Adipose tissue (tissue), 3 donors: ENCODE results near the gene RNF17. TPM values are rescaled to one million over a fixed set of nuclear protein-coding genes. Genes with fewer than 3 reads are reported as not detected.

Experiments
- H3K27ac ChIP-seq: one replicate; pipeline ENCODE4 v1.5.1; 2013; ENCODE audit warnings: low read depth, low read length
- WGBS, 3 donors: extraction: QIAGEN DNeasy Blood & Tissue Kit; methylation state at CpG; one replicate each; pipeline ENCODE4 v1.1.7; 2013; 5-methylcytosine and 5-hydroxymethylcytosine counted together
- polyA plus RNA-seq, 3 donors: library from polyadenylated mRNA; stranded (reverse); fragments of 200-250 nt; gene quantifications; one replicate each; pipeline ENCODE4 v1.2.3, GENCODE V29; 2013
- donor health status: healthy with polysubstance abuse.
- donor health status: Bipolar disorder and iron deficiency.
- donor health status: healthy.

The RNF17 gene
- polyA plus RNA-seq, 3 donors, result 0.08 TPM; not detected in 2

- 0% methylated on average over 60 of the region's 60 CpGs for WGBS, 3 donors
- peak overlapping the region; percentile 60 for H3K27ac ChIP-seq
Measured at GRCh38 chr13:24922745-24923591, 159.0 kb downstream of the RNF17 start.

- 70 to 80% (median 73%) methylated on average over 15 of the region's 15 CpGs for WGBS, 3 donors
- no peak overlapping the region for H3K27ac ChIP-seq
Measured at GRCh38 chr13:24925318-24926231, 161.6 kb downstream of the RNF17 start.

GRCh38 chr13:24927810-24928404 lies 163.9 kb downstream of the RNF17 start:
- no peak overlapping the region for H3K27ac ChIP-seq
- 61 to 76% (median 68%) methylated on average over 4 of the region's 4 CpGs for WGBS, 3 donors

GRCh38 chr13:24929196-24929595 lies 165.2 kb downstream of the RNF17 start:
- 95 to 100% (median 97%) methylated on average over 1 of the region's 1 CpG for WGBS, 3 donors
- H3K27ac ChIP-seq, result no peak overlapping the region

Other genes with a start within 250 kb of the RNF17 start
- gene ATP12A, start 83.8 kb upstream of the RNF17 start, polyA plus RNA-seq, result under 1 TPM in 1 of 3 donors, not detected in 2; 0.05 TPM